Activated T-helper 1 cell treated with Interleukin-2 at 50 U/mL for 16 hours (primary cell): Measurements from ENCODE around the gene SMAD3.
A peak's percentile ranks its signal among the peaks of the same experiment; 100 is the strongest.
"Not testable (repeated sequence)": the region's sequence is repeated elsewhere in the genome, so short reads cannot be mapped to it uniquely, and the experiment has no call there.

Experiments
- DNase-seq: peaks from one replicate; pipeline ENCODE4 v3.0.0-alpha.2; 2020; ENCODE audit warnings: low read depth

Gene SMAD3

DNA sequence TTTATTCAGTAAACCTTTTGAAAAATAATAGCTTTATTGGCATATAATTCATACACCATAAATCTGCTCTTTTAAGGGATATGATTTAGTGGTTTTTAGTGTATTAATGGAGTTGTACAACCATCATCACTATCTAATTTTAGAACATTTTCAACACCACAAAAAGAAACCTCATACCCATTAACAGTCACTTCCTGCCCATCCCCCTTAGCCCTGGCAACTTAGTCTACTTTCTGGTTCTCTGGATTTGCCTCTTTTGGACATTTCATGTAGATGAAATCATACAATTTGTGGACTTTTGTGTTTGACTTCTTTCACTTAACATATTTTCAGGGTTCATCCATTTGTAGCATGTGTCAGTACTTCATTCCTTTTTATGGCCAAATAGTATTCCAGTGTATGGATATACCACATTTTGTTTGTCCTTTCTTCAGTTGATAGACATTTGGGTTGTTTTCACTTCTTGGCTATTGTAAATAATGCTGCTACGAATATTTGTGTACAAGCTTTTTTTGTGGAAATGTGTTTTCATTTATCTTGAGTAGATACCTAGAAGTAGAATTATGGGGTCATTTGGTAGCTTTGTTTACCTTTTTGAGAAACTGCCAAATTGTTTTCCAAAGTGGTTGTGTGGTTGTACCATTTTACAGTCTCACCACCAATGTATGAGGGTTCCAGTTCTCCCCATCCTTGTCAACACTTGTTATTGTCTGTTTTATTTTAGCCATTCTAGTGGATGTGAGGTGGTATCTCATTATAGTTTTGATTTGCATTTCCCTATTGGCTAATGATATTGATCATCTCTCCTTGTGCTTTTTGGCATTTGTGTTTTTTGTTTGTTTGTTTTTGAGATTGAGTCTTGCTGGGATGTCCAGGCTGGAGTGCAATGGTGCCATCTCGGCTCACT, 45.8 kb downstream of the SMAD3 start:
- DNase-seq, result no peak

DNA sequence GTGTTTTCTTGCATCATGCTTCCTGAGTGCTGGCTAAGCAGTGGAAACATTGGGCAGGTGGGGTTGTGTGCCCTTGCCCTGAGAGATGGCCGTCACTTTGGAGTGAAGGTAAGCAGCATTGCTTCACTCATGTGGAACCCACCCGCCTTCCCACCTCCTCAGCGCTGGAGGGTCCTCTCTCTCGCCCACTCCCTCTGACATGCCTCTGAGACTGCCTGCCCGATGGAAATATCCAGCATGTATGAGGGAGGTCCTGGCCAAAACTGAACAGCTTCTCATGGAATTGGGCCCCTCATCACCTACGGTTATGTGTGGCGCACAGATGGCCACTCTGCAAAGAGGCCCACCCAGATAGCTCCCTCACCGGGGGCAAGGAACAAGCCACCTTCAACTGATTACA, 48.6 kb downstream of the SMAD3 start:
- DNase-seq, result no peak

DNA sequence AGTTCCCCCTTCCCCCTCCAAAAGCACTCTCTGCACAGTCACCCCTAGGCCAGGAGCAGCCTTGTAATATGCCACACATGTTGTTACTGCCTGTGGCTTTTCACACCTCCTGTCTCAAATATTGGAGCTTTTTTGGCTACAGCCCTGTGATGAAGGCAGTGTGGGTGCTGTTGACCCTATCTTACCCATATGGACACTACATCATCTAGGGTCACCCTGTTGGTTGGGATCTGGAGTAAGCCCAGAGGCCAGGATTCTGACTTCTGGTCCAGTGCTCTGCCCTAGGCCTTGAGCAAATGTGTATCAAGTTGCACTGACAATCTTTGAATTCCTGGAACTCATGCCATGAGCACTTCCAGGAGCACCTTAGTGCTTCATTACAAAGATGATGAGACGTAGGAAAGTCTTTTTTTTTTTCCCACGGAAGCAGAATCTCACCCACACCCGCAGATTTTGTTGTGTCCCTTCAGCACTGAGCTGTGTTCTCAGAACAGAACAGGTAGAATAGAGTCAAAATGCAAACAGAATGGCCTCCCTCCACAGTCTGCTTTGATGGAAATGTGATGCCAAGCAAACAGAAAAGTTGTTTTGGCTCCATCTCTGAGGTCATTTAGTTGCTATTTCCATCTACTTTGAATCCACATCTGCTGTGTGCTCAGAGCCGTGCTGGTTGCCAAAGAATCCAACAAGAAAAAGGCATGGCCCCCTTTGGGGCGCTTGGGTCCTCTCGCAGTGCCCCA, 49.6 kb downstream of the SMAD3 start:
- DNase-seq, result no peak

DNA sequence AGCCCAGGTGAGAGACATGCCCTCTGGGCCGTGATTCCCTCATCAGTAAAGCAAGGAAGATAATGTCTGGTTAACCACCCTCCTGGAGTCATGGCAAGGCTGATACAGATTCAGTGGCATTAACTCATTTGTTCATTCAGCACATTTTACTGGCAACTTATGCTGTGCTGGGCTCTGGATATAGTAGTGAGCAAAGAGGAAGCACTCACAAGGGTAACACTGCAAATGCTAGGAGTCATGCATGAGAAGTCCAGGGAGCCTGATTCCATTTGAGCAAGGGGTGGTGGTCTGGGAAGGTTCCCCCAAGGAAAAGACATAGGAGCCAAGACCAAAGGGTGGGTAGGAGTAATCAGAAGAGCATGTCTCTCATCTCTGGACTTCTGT, 50.2 kb downstream of the SMAD3 start:
- no peak for DNase-seq

DNA sequence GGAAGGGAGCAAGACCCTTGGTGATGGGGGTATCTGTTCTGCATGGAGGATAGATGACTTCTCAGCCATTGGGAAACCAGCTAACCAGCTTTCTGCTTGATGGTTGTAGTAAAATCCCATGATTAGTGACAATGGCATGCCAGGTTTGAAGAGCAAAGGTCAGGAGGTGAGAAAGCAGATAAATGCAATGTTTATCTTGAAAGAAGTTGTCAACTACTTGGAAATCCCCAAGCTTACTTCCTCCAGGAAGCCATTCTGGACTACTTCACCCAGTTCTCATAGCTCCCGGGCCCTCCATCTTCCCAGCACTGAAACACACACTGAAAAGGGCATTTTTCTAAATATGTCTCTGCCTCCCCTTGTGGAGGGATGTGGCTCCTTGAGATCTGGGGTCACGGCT, 51.3 kb downstream of the SMAD3 start:
- no peak for DNase-seq

DNA sequence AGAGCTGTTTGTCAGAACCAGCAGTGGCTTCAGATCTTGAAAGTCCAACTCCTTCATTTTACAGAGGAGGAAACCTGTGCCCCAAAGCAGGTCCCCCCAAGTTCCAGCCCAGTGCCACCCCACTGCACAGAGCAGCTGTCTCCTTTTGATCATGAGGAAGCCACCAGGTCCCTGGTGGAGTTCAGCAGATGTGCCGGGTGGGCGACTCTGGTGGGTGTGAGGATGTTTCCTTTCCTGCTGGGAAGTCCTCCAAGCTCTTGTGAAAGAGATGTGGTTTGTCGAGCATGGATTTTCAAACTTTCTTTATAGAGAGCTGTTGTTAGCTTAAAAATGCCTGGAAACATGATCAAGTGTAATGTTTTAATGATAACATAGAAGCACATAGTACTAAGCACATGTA, 52.0 kb downstream of the SMAD3 start:
- no peak for DNase-seq

DNA sequence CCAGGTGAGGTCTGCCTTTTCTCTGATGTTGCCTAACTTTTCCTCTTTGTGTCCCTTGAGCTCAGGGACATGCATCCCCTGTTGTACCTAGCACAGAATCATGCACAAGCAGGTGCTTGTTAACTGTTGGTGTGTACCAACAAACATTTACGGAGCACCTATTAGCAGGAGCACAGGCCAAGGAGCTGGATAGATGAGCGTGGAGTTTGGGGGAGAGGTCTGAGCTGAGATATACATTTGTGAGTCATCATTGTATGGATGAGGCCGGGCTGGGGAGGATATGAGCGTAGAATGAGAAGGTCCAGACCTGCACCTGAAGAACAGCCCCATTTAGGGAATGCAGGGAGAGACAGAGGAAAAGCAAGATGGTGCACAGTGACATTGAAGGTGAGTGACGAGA, 53.4 kb downstream of the SMAD3 start:
- DNase-seq, result no peak

DNA sequence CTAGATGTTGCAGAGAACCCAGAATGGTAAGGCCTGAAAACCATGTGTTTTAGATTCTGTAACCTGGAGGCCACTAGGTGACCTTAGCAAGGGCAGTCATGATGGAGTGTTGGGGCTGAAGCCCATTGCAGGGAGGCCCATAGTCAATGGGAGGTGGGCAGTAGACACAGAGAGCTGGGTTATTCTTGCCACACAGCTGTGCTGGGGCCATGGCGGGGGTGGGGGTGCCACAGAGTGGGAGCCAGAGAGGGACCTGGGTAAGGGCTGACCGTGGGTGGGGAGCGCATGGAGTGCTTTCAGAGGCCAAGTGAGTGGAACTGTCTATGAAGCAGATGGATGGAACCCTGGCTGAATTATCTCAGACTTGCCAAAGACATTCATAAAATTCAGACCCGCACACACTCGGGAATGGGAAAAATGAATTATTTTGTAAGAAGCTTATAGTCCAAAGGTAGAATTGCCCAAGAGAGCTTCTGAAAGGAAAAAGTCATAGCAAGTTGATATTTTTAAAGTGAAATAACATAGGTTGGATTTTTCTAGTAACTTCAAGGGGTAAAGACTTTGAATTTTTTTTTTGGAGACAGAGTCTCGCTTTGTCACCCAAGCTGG, 53.9 kb downstream of the SMAD3 start:
- DNase-seq, result no peak

DNA sequence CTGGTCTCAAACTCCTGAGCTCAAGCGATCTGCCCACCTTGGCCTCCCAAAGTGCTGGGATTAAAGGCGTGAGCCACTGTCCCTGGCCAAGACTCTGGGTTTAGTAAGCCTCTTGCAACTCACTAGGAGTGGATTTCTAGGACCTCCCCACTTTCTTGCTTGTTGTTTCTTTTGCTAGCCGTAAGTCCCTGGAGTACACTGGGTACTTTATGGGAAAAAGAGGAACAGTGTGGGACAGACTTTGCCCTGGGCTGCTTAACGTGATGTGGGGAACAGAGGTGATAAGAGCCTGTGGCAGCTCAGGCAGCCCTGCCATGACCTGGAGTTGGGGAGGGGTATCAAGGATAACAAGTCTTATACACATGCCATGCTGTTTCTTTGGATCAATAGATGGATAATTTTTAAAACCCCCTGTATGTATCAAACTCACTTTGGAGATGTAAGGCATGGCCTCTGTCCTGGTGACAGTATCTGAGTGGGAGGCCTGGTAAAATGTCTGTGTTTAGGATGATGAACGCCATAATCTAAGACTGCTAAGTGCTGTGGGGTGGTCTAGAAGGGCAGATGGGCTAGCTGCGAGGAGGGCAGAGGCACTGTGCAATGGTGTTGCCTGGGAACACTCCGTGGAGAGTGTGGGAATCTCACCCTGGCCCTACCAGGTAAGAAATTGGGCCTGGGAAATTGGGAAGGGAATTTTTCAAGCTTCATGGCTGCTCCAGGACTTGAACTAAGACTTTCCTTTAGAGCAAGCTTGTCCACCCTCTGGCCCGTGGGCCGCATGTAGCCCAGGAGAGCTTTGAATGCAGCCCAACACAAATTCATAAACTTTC, 54.8 kb downstream of the SMAD3 start:
- DNase-seq, result no peak

DNA sequence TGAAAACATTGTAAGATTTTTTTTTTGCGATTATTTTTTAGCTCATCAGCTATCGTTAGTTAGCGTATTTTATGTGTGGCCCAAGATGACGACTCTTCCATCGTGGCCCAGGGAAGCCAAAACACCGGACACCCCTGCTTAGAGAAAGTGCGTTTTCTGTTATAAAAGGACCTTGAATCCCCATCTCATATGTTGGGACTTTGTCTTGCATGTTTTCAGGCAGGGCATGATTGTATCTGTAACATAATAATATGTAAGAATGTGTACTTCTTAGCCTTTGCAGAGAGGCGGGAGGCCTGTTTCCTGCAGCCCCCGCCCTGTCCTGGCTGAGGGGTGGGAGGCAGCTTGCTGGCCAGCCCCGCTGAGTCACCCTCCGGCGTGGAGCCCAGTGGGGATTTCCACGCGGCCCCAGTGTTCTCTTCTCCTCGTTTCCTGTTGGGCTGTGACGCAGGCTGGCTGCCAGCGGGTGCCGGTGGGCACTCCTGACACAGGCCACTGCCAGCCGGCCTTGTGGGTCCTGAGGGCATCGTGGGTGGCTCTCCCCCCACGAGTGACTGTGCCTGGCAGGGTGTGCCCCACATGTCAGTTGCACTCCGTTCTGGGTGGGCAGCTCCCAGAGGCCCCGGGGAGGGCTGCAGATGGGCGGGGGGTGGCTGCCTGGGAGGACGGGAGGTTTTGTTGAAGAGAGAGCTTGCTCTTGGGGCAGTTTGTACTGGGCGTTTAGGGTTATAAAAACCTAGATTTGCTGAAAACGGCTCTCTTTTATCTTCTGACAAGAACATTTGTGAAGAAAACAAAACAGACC, 55.6 kb downstream of the SMAD3 start:
- peak; percentile 77 for DNase-seq

DNA sequence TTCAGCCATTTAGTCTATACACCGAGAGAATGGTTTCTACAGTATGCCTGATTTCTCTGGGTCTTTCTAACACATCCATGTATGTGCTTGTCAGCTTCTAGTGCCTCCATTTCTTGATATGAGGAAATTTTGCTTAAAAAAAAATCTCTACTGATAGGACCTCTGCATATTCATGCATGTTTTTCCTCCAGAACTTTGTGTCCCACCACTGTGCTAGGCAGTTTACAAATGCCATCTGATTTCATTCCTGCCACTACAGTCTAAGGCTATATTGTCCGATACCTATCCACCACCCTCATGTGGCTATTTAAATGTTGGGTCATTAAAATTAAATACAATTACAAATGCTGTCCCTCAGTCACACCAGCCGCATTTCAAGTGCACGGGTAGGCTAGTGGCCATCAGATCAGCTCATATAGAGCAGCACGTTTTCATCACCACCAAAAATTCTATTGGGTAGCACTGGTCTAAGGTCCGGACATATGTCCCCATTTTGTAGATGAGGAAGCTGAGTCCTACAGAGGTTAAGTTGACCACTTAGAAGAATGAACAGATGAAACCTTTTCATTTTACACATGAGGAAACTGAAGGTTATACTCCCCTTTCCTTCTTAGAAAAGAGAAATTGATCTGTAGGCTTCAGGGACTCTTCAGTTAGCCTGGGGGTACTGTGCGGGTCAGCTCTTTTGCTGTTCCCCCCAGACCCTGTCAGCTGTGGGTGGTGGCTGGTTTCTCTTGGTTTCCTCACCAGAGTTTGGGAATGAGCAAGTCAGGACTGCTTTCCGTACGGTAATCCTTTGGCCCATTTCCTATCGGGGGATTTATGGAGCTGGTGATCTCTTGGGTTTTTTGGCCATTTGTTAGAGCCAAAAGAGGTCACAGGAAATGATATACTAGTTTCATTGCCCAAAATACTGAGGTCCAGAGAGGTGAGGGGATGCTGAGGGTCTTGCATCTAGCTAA, 56.5 kb downstream of the SMAD3 start:
- DNase-seq, result no peak

DNA sequence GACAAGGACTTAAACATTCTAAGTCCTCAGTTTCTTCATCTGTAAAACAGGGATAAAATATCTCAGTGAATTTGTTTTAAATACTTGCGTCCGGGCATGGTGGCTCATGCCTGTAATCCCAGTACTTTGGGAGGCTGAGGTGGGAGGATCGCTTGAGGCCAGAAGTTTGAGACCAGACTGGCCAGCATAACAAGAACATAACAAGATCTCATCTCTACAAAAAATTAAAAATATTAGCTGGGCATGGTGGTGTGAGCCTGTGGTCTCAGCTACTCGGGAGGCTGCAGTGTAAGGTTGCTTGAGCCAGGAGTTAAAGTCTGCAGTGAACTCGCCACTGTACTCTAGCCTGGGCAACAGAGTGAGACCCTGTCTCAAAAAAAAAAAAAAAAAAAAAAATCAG, 57.4 kb downstream of the SMAD3 start:
- DNase-seq, result not testable (repeated sequence)

DNA sequence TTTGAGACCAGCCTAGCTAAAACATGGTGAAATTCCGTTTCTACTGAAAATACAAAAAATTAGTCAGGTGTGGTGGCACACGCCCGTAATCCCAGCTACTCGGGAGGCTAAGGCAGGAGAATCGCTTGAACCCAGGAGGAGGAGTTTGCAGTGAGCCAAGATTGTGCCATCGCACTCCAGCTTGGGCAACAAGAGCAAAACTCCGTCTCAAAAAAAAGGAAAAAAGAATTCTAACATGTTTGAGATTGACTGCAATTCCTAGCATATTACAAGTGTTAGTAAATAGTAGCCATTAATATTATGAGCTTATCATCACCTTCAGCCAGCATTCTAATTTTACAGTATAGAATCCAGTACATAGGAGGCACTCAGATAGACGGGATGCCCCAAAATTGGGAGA, 57.9 kb downstream of the SMAD3 start:
- DNase-seq, result not testable (repeated sequence)

DNA sequence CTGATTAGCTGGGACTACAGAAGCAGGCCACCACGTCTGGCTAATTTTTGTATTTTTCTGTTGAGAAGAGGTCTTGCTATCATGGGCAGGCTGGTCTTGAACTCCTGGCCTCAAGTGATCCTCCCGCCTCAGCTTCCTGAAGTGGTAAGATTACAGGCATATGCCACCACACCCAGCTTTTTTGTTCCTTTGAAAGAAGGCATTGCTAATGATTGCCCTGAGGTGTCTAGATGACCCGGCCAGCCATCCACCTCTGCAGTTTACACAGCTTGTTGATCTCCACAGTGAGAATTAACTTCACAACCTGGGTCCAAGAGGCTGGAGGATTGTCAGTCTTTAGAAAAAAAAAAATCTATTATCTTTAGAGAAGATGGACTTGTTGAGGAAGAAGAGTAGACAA, 58.7 kb downstream of the SMAD3 start:
- DNase-seq, result no peak

DNA sequence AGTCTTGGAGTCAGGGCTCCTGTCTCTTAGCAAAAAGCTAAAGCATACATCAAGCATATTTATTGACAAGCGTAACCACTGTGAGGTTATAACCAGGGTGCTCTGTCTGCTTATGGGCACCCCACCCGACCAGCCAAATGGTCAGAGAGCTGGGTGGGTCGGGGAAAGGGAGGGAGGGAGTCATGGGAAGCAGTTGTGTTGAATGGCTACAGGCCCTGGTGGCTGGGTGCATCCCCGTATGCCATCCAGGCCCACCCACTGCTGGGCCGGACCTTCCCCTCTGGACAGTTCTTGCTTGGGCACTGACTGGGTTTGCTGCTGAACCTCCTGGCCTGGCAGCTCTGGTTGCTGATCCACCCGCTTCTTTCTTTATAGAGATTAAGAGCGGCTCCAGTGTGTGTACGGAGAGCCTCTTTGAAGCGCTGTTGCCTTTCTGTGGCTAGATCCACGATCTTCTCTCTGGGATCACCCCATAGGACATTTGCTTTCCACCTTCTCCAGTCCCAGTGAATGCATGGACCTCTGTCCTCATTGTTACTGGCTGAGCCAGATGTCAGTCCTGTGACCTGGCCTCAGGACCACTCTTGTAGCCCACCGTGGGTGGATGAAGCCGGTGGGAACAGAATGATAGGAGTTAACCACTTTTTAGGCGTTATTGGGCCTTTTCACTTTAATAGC, 59.6 kb downstream of the SMAD3 start:
- no peak for DNase-seq

DNA sequence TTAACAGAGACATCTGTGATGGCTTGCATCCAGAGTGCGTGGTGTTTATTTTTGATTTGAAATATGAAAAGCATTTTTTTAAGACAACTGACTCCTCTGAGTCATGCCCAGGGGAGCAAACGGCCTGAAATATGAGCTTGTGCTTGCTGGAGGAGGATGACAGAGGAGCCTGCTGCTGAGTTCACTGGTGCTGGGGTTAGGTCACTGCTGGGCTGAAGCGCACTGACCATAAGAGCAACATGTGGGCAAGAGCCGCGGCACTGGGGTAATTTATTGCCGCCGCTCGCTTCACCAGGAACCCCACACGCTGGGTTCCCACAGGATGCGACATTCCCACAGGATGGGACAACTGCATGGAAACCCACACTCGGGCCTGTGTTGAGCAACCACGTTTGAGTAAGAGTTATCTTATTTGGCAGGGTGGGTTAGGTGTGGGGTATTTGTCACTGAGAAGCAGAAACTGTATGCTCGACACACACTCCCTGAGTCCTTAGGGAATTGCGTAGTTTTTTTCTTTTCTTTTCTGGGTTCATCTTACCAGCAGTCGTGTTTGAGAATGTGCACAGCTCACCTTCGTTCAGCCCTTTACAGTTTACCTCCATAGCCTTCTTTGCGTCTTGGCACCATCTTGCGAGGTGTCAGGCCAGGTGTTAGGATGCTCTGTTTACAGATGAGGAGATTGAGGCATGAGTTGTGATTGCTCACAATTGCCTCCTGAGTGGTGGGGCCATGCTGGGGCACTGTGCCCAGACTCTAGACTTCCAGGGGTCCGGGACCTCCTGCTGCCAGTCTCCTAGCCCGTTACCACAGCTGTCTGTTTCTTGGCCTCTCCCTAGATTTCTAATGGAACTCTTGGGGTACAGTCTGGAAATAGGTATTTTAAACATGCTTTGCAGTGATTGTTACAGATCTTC, 60.4 kb downstream of the SMAD3 start:
- DNase-seq, result no peak

DNA sequence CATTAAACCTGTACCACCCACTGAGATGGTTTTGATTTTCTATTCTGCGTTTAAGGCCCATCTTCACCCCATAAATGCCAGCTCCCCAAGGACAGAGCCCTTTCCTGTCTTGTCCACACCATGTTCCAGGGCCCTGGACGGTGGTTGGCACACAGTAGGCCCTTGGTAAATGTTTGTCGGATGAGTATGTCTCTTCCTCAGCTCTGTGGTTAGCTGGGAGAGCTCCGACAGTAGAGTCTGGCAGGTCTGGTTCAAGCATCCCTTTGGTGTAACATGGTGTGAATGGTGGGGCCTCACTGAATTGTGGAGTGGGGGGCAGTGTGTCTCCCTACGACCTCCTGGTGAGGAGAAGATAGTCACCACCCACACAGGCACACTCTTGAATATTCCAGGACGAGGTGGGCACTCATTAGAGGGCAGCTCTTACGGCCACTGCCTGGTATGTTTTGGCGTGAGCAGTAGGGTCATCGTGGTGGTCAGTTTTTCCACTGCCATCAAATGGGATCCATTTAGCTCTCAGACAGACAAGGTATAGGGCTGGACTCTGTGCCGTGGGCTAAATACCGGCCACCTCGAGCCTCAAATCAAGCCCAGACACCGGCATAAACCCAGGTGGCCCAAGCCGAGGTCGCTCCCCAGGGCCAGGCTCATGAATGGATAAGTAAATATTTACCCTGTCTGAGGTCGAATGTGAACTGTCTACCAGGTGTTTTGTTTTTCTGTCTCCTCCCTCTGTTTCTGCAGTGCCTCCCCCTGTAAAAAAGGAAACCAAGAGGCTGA, 61.3 kb downstream of the SMAD3 start:
- DNase-seq, result no peak

DNA sequence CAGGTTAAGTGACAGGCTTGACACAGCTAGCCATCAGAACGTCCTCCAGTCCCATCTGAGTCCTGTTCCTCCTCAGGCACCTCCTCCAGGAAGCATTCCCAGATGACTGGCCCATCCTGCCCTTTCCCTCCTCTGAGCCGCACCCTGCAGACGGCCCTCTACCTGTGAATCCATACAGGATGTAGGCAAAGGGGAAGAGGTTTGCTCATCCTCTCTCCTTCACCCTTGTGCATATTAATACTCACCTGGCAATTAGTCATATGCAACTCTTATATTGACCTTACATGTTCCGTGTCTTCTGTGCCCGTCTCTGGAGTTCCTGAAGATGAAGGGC, 61.9 kb downstream of the SMAD3 start:
- no peak for DNase-seq
